GM18873 (cell line): ENCODE data around the gene C20orf144.
"Not testable (repeated sequence)": the region's sequence is repeated elsewhere in the genome, so short reads cannot be mapped to it uniquely, and the experiment has no call there.

Experiments
- ATAC-seq: cut with Tn5 transposase; IDR thresholded peaks from one replicate; pipeline ENCODE4 v1.9.1; 2021; ENCODE audit warnings: mild to moderate bottlenecking, moderate library complexity, moderate number of reproducible peaks; ENCODE audit not compliant: unreplicated experiment, low FRiP score

Gene C20orf144

GRCh38 chr20:33689493-33689892 lies 27.4 kb downstream of the C20orf144 start:
- no peak for ATAC-seq

DNA sequence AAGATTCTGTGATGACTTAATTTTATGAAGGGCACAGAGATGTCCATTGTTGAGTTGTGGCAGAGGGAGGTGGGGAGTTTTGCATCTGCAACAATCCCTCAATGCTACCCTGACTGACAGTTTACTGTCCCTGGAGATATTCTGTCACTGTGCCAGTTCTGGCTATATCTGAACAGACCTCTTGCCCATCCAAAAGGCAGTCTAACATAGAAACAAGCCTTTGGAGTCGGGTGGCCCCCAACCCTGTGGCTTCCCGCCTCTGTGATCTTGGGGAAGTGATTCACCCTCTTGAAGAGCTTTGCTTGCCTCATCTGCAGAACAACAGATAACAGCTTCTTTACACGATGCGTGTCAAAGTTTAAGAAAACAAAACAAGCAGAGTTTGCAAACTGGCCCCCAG lies 27.8 kb downstream of the C20orf144 start:
- ATAC-seq: no peak

DNA sequence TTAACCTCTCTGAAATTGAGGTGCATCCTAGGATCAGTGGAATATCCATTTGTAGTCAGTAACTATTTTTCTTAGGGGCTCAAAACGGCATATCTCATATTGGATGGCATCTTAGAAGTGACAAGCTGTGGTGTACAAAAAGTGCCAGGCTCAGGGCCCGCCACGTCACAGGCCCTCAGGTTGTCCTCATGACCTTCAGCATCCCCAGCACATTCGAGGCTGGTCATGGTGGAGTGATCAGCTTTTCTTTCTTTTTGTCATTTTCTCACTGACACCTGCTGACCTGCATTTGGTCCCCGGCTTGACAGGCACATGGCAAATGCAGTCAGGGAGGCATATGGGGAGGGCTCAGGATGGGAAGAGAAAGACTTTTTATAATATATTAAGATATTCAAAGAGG lies 31.2 kb downstream of the C20orf144 start:
- ATAC-seq: no peak

- no peak for ATAC-seq
These were observed 31.9 kb downstream of the C20orf144 start for GRCh38 chr20:33693741-33694638.

GRCh38 chr20:33694639-33695012 lies 32.5 kb downstream of the C20orf144 start:
- ATAC-seq: no peak

GRCh38 chr20:33696448-33696847 lies 34.3 kb downstream of the C20orf144 start:
- no peak for ATAC-seq

GRCh38 chr20:33697129-33697528 lies 35.0 kb downstream of the C20orf144 start:
- no peak for ATAC-seq

GRCh38 chr20:33698966-33699365 lies 36.8 kb downstream of the C20orf144 start:
- ATAC-seq: not testable (repeated sequence)

DNA sequence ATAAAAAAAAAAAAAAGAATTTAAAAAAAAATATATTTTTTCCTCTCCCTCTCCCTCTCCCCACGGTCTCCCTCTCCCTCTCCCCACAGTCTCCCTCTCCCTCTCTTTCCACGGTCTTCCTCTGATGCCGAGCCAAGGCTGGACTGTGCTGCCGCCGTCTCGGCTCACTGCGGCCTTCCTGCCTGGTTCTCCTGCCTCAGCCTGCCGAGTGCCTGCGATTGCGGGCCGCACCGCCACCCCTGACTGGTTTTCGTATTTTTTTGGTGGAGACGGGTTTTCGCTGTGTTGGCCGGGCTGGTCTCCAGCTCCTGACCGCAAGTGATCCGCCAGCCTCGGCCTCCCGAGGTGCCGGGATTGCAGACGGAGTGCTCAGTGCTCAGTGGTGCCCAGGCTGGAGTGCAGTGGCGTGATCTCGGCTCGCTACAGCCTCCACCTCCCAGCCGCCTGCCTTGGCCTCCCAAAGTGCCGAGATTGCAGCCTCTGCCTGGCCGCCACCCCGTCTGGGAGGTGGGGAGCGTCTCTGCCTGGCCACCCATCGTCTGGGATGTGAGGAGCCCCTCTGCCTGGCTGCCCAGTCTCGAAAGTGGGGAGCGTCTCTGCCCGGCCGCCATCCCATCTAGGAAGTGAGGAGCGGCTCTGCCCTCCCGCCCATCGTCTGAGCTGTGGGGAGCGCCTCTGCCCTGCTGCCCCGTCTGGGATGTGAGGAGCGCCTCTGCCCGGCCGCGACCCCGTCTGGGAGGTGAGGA lies 38.7 kb downstream of the C20orf144 start:
- ATAC-seq: not testable (repeated sequence)

- no peak for ATAC-seq
These were observed 39.7 kb downstream of the C20orf144 start for GRCh38 chr20:33701629-33702450.

- ATAC-seq: no peak
These were observed 40.7 kb downstream of the C20orf144 start for GRCh38 chr20:33702861-33703260.

DNA sequence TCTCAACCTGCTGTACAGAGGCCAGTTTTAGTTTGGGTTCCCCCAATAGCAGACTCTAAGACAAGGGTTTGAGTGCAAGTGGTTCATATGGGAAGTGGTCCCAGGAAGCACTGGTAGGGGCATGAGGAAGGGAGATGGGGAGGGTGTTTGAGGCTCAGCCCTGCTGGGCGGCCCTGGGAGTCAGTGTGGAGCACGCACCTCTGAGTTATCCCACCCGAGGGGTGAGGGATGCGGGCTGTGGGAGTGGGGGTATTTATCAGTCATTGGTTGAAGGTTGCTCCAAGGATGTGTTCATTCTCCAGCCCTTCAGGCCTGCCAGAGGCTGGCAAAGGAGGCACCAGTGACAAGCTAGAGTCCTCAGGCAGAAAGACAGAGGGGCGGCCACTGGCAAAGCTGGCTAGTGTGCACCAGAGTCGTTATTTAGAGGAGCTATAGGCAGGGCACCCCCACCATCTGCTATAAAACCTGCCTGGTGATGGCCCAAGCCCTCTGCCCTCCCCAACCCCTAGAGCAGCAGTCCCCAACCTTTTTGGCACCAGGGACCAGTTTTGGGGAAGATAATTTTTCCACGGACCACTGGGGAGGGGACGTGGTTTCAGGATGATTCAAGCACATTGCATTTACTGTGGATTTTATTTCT lies 41.5 kb downstream of the C20orf144 start:
- ATAC-seq: no peak

- ATAC-seq: no peak
These were observed 42.2 kb downstream of the C20orf144 start for GRCh38 chr20:33704197-33704924.

- no peak for ATAC-seq
These were observed 45.5 kb downstream of the C20orf144 start for GRCh38 chr20:33707668-33708067.

DNA sequence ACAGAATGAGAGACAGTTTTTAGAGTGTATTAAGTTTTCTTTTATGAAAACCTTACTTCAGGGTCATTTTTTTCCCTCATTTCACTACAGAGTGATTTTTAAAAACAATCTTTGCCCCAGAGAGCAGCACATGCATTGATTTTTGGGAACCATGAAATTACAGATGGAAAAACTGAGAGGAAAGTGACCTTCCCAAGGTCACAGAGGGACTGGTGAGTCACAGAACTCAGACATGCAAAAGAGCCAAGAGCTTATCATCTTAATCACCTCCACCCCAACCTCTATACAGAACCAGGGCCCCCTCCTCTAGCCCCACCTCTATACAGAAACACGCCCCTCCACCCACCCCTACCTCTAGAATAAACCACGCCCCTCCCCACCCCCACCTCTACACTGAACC lies 47.3 kb downstream of the C20orf144 start:
- no peak for ATAC-seq

- ATAC-seq: no peak
These were observed 47.9 kb downstream of the C20orf144 start for GRCh38 chr20:33709905-33710541.

DNA sequence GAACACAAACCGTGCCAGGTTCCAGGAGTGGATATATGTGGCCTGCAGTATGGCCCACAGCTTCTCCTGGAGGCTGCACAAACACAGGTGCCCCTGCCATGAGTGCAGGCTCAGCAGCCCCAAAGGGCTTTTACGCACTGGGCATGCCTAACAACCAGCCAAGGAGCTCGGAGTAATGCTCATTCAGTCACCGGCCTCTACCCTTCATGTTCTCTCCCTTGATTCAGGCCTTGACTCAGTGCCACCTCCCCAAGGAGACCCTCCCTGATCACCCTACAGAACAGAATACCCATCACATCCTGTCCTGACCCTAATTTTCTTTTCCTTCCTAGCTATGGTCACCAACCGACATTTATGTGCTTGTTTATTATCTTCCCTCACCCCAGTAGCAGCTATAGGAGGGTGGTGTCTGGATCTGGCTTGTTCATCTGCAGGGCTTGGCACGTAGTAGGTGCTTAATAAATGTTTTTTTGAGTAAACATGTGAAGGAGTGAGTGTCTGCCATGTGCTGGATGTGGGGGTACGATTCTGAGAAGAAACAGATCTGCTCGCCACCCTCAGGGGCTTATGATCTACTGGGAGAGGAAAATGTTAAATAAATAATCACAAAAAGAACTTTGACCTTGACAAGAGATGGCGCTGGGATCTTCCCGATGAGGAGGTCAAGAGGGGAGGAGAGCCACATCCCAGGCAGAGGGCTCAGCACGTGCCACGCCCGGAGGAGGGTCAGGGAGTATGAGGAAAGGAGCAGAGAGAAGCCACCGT lies 48.7 kb downstream of the C20orf144 start:
- ATAC-seq: no peak

DNA sequence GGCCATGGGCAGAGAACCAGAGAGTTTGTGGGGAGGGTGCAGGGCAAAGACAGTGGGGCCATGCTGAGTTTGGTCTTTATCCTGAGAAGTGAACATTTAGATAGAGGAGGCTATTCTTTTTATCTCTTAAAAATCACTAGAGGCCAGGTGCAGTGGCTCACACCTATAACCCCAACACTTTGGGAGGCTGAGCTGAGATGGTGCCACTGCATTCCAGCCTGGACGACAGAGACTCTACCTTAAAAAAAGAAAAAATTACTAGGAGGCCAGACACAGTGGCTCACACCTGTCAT lies 49.3 kb downstream of the C20orf144 start:
- ATAC-seq: no peak
